Spinal cord (tissue), 10 donors: ENCODE measurements around the gene STEAP1B. TPM values are rescaled to one million over a fixed set of nuclear protein-coding genes. Genes with fewer than 3 reads are reported as not detected.
A peak's percentile ranks its signal among the peaks of the same experiment; 100 is the strongest.
"Not testable (repeated sequence)": the region's sequence is repeated elsewhere in the genome, so short reads cannot be mapped to it uniquely, and the experiment has no call there.

Source experiments
- DNase-seq, 6 donors: peaks; one replicate each; pipeline versions ENCODE4 v3.0.0 to v3.0.0-alpha.2; 2013 to 2015; ENCODE audit warnings: low spot score in 6 of 6, low read depth in 4 of 6
- H3K27ac ChIP-seq: one replicate; pipeline ENCODE4 v1.5.1; 2013; ENCODE audit warnings: low read depth, low read length, control low read depth
- H3K27me3 ChIP-seq: one replicate; pipeline ENCODE4 v1.6.1; 2013; ENCODE audit warnings: low read length; ENCODE audit not compliant: control insufficient read depth, insufficient read depth
- H3K36me3 ChIP-seq: one replicate; pipeline ENCODE4 v1.6.1; 2013; ENCODE audit warnings: low read length; ENCODE audit not compliant: control insufficient read depth, insufficient read depth
- H3K4me1 ChIP-seq: one replicate; pipeline ENCODE4 v1.6.1; 2013; ENCODE audit warnings: low read length; ENCODE audit not compliant: control insufficient read depth, insufficient read depth
- H3K4me3 ChIP-seq: one replicate; pipeline ENCODE4 v1.5.1; 2013; ENCODE audit warnings: low read depth, low read length, control low read depth
- H3K9me3 ChIP-seq: one replicate; pipeline ENCODE4 v1.6.1; 2013; ENCODE audit warnings: low read length; ENCODE audit not compliant: control insufficient read depth, insufficient read depth
- WGBS: methylation state at CpG from one replicate; pipeline ENCODE4 v1.1.5; 2013; ENCODE audit warnings: missing lambda C conversion rate; ENCODE audit not compliant: insufficient coverage; 5-methylcytosine and 5-hydroxymethylcytosine counted together
- polyA plus RNA-seq, 2 donors: library from polyadenylated mRNA; unstranded; fragments of 120-200 nt; gene quantifications; one replicate each; pipeline ENCODE4 v1.2.1, GENCODE V29; 2013; ENCODE audit not compliant: insufficient read length in 2 of 2
- total RNA-seq, 2 donors: library from RNA; depleted of rRNA in 1 of 2; stranded (reverse); fragments of 120-200 nt in 1 of 2; fragments of >200 nt in 1 of 2; gene quantifications; one replicate each; pipeline versions ENCODE4 v1.2.3 to v1.2.4, GENCODE V29; 2013 to 2014
- donor health status: healthy.

STEAP1B gene
- total and polyA plus RNA-seq, 4 donors: 1.2 to 7.1 (median 2.3) TPM

DNA sequence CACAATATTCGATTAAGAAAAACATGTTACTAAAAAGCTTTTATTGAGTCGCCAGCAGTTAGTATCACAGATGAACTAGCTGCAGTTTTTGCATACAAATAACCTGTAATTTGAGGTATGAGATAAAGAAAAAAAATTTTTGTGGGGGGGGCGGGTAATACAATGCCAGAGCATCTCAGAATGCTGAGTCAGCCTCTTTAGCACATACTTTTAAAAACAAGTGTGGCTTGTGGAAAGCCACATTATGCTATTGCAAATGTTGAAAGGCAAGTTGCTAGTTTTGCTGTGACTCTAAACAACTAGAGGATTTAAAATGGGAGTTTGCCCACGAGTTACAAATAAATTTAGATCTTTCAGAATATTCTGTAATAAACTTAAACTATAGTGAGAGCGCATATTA, 2.1 kb upstream of the STEAP1B start:
- DNase-seq, H3K4me3 ChIP-seq, H3K27me3 ChIP-seq, H3K9me3 ChIP-seq, H3K4me1 ChIP-seq, H3K36me3 ChIP-seq, H3K27ac ChIP-seq: not testable (repeated sequence)
- no CpG with 5 or more reads among the region's 5 CpGs for WGBS

DNA sequence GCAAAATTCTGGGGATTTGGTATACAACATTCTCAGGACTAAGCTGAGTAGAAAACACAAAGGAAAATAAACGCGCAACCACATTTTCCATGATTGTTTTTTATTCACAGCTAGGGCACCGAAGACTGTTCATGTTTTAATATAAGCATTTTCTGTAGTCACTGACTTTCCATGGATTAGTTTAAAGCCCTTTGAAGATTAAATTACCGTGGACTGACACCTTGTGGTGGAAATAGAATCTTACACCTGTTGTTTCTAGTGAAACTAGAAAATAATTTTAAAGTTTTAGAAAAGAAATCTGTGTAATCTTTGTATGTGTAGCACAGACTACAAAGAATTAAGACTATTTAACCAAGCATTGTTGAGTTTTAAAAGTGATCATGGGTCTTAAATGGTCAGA, 1.3 kb upstream of the STEAP1B start:
- not testable (repeated sequence) for H3K27me3 ChIP-seq, H3K4me1 ChIP-seq, H3K9me3 ChIP-seq, H3K36me3 ChIP-seq, H3K4me3 ChIP-seq, H3K27ac ChIP-seq
- WGBS: no CpG with 5 or more reads among the region's 4 CpGs
- DNase-seq: peak in 2 of 6 donors; percentile 42 to 84

DNA sequence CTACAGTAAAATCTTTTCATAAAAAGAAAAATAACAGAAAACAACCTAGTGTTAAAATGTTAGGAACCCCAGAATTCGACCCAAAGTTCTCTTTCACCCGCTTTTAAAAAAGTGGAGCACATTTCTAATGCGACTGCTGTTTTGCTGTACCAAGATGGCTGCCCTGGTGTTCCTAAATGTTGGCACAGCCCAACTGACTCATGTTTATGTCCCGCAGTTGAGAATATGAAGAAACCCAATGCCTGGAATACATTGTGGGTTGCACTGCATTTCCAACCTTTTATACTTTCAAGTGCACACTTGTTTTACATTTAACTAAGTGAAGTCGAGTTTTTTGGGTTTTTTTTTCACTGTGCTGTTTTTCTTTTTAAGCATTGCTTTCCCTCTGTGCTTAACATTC, 944 bp downstream of the STEAP1B start:
- Histone ChIP-seq H3K4me1 (peaks cover 6% of the 10 kb centered on the region), H3K27ac (no peak overlapping the region), H3K9me3 (no peaks in the 10 kb centered on the region), H3K36me3 (no peaks in the 10 kb centered on the region), H3K4me3 (no peak overlapping the region), H3K27me3 (no peaks in the 10 kb centered on the region)
- no peak for DNase-seq
- WGBS: 87% methylated on average over 3 of the region's 5 CpGs

DNA sequence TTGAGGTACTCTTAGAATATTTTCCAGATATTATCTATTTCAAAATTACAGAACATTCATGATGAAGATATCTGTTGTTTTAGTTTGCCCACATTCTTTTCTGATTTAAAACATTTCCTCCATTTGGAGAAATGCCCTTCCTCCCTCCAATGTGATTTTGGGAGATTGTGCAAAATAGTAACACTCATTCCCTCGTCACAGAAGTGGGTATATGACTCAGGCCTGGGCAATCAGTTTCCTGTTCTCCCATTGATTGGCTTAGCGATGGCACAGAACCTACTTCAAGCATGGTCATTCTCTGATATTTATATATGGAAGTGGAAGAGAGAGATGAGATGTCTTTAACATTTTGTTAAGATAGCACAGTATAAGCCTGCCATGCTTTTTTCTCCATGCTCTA, 3.1 kb downstream of the STEAP1B start:
- not testable (repeated sequence) for H3K4me1 ChIP-seq, H3K27me3 ChIP-seq, H3K36me3 ChIP-seq, H3K4me3 ChIP-seq, H3K9me3 ChIP-seq, H3K27ac ChIP-seq, DNase-seq
- no CpG with 5 or more reads among the region's 2 CpGs for WGBS

DNA sequence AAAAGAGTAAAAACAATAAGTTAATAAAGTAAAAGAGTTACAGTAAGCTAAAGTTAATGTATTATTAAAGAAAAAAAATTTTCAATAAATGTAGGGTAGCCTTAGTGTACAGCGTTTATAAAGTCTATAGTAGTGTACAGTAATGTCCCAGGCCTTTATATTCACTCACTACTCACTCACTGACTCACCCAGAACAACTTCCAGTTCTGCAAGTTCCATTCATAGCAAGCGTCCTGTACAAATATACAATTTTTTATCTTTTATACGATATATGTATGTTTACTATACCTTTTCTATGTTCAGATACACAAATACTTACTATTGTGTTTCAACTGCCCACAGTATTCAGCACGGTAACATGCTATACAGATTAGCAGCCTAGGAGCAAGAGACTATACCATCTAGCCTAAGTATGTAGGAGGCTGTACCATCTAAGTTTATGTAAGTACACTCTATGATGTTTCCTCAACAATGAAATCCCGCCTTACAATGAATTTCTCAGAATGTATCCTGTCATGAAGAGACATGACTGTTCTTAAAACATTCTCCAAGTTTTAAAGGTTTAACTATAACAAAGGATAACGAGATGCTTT, 3.6 kb downstream of the STEAP1B start:
- not testable (repeated sequence) for H3K9me3 ChIP-seq, H3K4me3 ChIP-seq, H3K27ac ChIP-seq, H3K4me1 ChIP-seq, DNase-seq, H3K36me3 ChIP-seq, H3K27me3 ChIP-seq
- WGBS: no CpG with 5 or more reads among the region's 6 CpGs

DNA sequence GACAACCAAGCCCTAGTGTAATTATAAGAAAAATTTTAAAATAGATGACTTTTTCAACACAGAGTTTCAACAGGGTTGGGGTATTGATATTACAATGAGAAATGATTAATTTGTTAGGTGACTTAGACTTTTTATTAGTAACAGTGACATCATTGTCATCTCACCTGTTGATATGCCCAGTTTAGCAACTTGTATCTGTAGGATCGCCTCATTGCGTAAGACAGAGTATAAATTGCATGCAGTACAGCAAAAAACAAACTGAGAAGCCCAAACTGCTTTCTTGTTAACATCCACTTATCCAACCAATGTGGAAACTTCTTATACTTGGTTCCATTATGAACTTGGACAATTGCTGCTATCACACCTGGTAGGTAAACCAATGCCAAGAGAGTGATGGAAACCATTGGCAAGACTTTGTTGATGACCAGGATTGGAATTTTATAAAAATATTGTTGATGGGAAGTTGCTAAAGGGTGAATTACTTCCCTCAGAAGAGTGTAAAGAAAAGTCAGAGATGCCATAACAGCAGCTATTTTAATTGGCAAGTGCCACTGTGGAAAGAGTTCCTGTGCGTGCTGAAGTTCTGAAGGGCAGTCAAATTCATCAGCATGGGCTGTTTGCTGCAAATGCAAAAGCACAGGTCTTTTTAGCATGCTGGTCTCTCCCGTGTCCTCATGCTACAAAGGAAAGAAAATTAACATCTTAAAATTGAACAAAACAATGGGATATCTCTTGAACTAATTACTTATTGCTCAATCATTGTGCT, 6.6 kb downstream of the STEAP1B start:
- not testable (repeated sequence) for H3K36me3 ChIP-seq, H3K4me3 ChIP-seq, H3K27ac ChIP-seq, H3K27me3 ChIP-seq, DNase-seq, H3K4me1 ChIP-seq, H3K9me3 ChIP-seq
- 100% methylated on average over 1 of the region's 4 CpGs for WGBS

DNA sequence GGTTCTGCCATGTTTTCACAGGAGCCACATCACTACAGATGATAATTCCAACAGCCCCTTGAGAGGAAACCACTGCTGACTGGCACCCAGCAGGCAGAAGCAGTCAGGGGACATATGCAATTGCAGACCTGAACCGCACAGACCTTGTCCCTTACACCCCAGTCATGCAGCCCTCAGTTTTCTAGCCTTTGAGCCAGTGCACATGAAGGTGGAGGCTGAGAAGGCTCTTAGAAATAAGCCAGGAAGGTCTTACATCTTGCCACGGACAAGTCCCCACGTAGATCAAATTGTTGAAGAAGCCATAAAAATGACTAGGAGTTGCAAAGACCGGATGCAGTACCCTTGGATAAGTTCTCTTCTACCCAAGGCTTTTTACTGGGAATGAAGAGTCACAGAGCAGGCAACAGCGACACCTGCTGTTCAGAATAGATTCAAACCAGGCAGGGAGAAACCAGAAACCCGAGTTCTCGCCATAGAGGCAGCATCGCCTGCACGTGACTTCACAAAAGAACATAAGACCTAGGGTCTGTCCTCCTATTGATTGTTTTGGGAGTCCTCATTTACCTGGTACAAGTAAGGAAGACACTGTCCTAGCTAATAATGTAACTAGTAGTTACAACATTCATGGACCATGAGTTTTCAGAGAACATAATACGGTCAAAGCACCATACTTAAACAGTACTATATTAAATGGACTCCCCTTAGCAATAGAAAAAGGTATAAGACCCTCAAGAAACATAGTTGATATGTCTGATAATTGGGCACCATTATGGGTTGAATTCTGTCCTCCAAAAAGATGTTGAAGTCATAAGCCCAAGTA, 11.1 kb downstream of the STEAP1B start:
- no peaks in the 10 kb centered on the region for H3K9me3 ChIP-seq
- DNase-seq: peak; percentile 67 to 96 (median 76)
- WGBS: 0% methylated on average over 6 of the region's 10 CpGs

DNA sequence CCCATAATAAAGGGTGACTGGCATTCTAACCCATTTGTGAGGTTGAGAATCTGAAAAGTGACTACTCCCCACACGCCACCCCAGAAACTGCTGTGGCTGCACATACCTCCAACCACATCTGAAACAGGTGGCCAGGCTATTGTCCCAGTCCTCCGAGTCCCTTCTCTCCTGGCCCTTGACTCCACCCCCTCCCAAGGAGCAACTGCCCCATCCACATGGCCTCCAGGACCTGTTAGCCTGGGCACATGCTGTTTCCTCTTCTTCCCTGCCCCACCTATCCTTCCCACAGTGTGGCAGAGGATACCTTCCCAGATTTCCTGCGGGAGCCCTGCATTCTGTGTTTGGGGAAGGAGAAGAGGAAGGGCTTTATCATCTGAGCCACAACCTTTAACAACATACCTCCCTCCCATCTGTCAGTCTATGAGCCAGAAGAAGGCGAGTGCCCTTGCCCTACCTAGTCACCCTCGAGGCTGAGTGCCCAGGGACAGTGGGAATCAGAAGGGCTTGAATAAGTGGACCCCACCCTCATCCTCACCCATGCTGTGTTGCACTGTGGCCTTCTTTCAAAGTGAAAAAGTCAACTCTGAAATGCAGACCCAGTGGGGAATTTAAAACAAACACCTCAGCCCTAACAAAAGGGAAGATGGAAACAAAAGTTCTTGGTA, 11.9 kb downstream of the STEAP1B start:
- Histone ChIP-seq H3K9me3 (no peaks in the 10 kb centered on the region), H3K4me1 (no peaks in the 10 kb centered on the region), H3K27ac (no peak overlapping the region), H3K27me3 (no peaks in the 10 kb centered on the region), H3K4me3 (no peak overlapping the region), H3K36me3 (no peaks in the 10 kb centered on the region)
- WGBS: 79% methylated on average over 2 of the region's 5 CpGs
- no peak for DNase-seq

More for the DNA sequence above, 11.1 kb downstream of the STEAP1B start:
- no peaks in the 10 kb centered on the region for H3K4me1 ChIP-seq
- H3K27ac ChIP-seq: no peak overlapping the region
- no peak overlapping the region for H3K4me3 ChIP-seq
- no peaks in the 10 kb centered on the region for H3K27me3 ChIP-seq
- no peaks in the 10 kb centered on the region for H3K36me3 ChIP-seq

DNA sequence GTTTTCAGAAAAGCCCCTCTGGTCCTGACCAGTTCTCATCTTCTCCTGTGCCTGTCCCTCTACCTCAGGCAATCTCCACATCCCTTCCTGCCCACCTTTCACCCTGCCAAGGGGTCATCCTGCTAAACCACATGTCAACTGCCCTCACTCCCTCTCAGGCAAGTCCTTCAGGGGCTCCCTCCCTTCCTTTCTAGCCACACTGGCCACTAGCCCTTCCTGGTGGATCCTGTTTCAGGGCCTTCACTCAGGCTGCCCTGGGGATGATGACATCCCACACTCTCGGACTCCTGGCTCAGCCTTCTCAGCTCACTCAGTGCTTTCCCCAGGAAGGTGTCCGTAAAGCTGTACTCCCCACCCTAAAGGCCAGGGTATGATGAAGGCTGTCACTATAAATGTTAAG, 13.4 kb downstream of the STEAP1B start:
- no peak for DNase-seq
- no peak overlapping the region for H3K27ac ChIP-seq
- H3K36me3 ChIP-seq: no peaks in the 10 kb centered on the region
- no peaks in the 10 kb centered on the region for H3K9me3 ChIP-seq
- no peak overlapping the region for H3K4me3 ChIP-seq
- H3K4me1 ChIP-seq: no peaks in the 10 kb centered on the region
- H3K27me3 ChIP-seq: no peaks in the 10 kb centered on the region
- WGBS: no CpG with 5 or more reads among the region's 2 CpGs
